AG10803 (cell line): Measurements from ENCODE around the gene DLG4.

ENCODE experiments used
- DNase-seq: peaks from one replicate; pipeline ENCODE4 v3.0.0; 2010; ENCODE audit warnings: low read depth
- H3K4me3 ChIP-seq: 2 replicates; pipeline ENCODE4 v1.5.1; 2011; ENCODE audit warnings: mild to moderate bottlenecking, low read length, control low read depth
- CTCF ChIP-seq: conservative IDR thresholded peaks from 2 replicates; pipeline ENCODE4 v1.5.1; 2011; ENCODE audit warnings: mild to moderate bottlenecking, low read length, control low read depth, inconsistent platforms

DLG4 gene

GRCh38 chr17:7260651-7261378, 41.2 kb upstream of the DLG4 start:
- DNase-seq: no peak
- TF ChIP-seq CTCF: no peak

GRCh38 chr17:7260151-7260550, 40.5 kb upstream of the DLG4 start:
- no peak overlapping the region for H3K4me3 ChIP-seq
- no peak for TF ChIP-seq CTCF

More at GRCh38 chr17:7260651-7261378, 41.2 kb upstream of the DLG4 start:
- peak overlapping the region; percentile 47 for H3K4me3 ChIP-seq

GRCh38 chr17:7259555-7259889, 39.9 kb upstream of the DLG4 start:
- no peak overlapping the region for H3K4me3 ChIP-seq

More at GRCh38 chr17:7260151-7260550, 40.5 kb upstream of the DLG4 start:
- no peak for DNase-seq

GRCh38 chr17:7258731-7259554, 39.3 kb upstream of the DLG4 start:
- no peak for TF ChIP-seq CTCF
- peak; percentile 66 for DNase-seq
- H3K4me3 ChIP-seq: no peak overlapping the region

More at GRCh38 chr17:7259555-7259889, 39.9 kb upstream of the DLG4 start:
- no peak for TF ChIP-seq CTCF
- no peak for DNase-seq

GRCh38 chr17:7256766-7257456, 37.3 kb upstream of the DLG4 start:
- H3K4me3 ChIP-seq: no peak overlapping the region
- TF ChIP-seq CTCF: no peak
- no peak for DNase-seq

GRCh38 chr17:7254511-7254910, 34.9 kb upstream of the DLG4 start:
- no peak overlapping the region for H3K4me3 ChIP-seq
- no peak for TF ChIP-seq CTCF
- DNase-seq: no peak
